Activated CD4-positive, alpha-beta T cell treated with anti-CD3 and anti-CD28 coated beads, Interleukin-2, amount 50 U/mL, for 48 hours (primary cell): ENCODE results near the gene PARVB.

Source experiments
- DNase-seq, 2 experiments: peaks; one replicate each; pipeline ENCODE4 v3.0.0-alpha.2; 2020

Gene PARVB

DNA sequence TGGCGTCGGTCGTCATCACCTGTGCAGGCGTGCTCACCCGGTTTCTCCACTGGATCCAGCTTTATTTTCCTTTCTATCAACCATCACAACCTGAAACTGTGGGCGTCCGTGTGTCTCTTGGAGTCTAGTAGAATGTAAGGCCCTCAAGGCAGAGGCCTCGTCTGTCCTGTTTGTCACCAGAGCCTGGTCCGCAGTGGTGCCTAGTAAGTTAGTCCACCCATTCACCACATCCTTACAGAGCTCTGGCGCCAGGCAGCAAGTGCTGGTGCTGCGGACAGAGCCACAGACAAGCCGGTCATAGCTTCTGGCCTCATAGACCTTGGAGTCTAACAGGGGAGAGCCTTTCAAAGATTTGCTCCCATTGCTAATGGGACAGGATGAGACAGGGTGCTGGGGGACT, 92.2 kb downstream of the PARVB start:
- no peak for DNase-seq

- DNase-seq = no peak
These were observed 92.9 kb downstream of the PARVB start for GRCh38 chr22:44116755-44117684.

DNA sequence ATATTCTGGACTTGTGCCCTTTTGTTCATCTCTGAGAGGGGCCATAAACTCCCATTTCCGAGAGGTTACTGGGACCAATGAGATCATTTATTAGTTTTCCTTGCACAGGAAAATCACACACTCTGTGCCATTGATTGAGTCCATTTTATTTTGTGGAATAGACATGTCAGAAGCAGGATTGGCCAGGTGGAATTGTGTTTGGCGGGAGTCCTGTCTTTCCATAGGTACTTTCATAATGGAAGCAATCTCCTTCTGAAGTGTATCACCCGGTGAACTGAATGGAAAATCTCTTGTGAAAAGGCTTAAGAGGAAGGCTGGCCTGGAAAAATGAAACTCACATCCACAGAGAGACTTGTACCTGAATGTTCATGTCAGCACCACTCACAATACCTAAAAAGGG, 93.6 kb downstream of the PARVB start:
- DNase-seq = no peak

DNA sequence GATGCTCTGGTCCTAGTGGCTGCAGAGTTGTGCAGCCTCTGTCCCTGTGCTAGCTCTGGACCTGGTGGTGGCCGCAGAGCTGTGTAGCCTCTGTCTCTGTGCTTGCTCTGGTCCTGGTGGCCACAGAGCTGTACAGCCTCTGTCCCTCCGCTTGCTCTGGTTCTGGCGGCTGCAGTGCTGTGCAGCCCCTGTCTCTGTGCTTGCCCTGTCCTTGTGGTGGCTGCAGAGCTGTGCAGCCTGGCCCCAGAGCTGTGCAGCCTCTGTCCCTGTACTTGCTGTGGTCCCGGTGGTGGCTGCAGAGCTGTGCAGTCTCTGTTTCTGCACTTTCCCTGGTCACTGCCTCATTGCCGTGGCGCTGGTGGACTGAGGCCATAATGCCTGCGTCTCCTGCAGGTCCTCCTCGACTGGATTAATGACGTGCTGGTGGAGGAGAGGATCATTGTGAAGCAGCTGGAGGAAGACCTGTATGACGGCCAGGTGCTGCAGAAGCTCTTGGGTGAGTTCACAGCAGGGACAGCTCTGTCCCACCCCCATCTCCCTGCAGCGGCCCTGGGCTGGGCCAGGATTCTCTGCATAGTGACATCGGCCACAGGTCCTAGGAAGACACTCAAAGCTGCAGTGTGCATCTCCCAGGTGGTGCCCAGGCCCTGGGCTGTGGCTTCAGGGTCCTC, 94.7 kb downstream of the PARVB start:
- no peak for DNase-seq

DNA sequence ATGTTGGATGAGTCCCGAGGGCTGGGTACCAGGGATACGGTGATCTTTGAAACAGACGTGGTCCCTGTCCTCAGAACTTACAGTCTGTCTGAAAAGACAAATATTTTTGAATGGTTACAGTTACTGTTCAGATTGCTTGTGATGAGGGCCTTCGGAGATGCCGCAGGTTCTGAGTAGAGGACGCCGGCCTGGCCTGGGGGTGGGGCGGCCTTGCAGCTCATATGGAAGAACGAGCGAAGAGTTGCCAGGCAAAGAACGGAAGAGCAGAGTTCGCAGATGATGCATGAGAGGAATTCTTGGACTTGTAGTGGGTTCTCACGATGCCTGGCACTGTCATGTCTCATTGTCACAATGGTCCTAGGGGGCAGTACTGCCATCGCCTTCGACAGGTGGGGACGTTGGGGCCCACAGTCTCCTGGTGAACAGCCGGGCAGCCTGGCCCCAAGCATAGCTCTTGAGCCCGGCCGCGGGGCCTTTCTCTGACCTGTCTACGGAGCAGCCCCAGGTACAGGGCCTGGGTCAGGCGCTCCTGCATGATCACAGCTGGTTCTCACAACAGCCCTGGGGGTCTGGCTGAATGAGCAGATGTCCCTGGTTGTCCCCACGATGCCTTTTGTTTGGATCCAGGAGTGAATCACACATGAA, 95.7 kb downstream of the PARVB start:
- no peak for DNase-seq

DNA sequence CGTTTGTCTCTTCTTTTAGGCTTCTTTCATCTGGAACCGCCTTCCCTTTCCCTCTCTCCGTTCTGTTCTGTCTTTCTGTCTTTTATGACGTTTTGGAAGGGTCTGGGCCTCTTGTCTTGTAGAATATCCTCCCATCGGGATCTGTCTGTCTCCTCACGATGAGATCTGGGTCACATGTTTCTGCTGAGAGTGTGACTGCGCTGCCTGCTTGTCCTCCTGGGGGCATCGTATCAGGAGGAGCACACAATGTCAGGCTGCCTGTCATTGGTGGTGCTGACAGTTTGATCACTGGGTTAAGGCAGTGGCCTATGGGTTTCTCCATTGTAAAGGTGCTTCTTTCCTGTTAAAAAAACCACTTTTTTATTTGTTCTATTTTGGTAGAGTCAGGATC, 96.2 kb downstream of the PARVB start:
- no peak for DNase-seq

- no peak for DNase-seq
These were observed 101.3 kb downstream of the PARVB start for GRCh38 chr22:44125421-44125820.

DNA sequence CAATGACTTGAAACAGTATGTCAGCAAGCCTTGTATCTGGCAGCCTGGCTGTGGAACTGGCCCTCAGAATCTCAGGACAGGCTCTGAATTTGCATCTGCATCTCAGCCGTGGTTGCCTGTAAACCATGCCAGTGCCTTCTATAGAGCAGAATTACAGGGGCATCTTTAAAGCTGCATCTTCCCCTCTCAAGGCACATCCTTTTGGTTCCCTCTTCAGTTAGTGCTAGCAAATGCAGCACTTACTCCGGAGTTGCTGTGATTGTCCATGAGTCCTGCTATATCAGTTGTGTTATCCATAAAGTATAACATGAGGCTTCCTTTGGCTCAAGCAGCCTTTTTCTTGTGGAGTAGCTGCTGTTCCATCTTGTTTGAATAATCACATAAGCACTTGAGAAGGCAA, 102.7 kb downstream of the PARVB start:
- DNase-seq = no peak

DNA sequence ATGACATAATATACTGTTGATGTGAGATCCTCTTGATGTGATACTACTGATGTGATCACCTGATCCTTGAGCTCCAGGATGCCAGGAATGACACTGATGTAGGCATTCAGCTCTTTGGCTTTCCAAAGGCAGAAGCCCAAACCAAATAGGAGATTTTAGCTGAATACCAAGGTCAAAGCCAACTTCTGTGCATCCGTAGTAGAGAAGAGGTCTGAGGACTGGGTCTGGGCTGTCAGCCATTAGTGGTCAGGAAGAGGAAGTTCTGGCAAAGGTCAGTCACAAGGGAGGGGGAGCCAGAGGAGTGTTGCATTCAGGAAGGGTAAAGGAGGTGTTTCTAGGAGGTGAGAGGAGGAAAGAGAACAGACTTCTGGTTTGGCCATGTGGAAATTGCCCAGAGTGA, 103.3 kb downstream of the PARVB start:
- DNase-seq = no peak

GRCh38 chr22:44128958-44129618, 105.0 kb downstream of the PARVB start:
- DNase-seq = no peak

- no peak for DNase-seq
These were observed 105.5 kb downstream of the PARVB start for GRCh38 chr22:44129619-44129976.

- DNase-seq = no peak
These were observed 106.1 kb downstream of the PARVB start for GRCh38 chr22:44130076-44130711.

GRCh38 chr22:44131412-44131811, 107.3 kb downstream of the PARVB start:
- no peak for DNase-seq

DNA sequence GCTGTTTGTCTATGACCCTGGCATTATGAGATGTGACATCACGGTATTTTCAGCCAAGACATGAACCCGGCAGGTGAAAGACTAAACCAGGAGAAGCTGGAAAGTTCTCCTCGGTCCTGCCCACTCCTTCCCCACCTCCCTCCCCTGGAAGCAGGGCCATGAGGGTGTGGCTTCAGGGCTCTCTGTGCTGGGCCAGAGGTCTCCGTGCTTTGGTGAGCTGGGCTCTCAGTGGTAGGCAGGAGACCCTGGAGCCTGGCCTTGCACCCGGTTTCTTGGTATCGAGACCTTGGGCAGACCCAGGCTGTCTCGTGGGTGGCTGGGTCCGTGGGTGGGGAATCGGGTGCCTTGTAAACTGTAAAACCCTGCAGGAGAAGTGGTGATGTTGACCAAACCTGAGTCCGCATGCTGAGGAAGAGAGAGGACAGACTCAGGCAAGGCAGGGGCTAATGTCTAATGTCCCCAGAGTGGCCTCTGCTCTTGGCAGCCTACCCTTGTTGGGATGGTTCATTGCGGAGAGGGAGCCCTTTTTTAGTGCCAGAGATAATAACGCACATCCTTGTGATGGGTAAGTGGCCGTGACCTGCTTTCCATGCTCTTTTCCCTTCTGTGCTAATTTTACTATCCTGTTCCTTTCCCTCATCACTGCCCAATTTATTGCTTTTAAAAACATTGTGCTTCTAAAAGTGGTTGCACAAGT, 108.0 kb downstream of the PARVB start:
- DNase-seq = no peak

DNA sequence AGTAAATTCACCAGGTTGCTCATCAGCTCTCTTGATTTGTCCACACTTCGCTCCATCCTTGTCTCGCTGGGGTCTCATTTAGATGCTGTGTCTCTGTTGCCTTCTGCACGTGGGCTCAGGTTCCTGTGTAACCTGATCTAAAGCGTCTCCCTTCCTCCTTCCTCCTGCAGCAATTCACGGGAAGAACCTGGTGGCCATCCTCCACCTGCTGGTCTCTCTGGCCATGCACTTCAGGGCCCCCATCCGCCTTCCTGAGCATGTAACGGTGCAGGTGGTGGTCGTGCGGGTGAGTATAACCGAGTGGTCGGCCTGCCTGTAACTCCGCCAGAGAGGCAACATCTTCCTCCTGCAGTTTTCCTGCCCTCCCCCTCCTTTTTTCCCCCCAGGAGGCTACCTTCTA, 108.6 kb downstream of the PARVB start:
- DNase-seq = no peak

DNA sequence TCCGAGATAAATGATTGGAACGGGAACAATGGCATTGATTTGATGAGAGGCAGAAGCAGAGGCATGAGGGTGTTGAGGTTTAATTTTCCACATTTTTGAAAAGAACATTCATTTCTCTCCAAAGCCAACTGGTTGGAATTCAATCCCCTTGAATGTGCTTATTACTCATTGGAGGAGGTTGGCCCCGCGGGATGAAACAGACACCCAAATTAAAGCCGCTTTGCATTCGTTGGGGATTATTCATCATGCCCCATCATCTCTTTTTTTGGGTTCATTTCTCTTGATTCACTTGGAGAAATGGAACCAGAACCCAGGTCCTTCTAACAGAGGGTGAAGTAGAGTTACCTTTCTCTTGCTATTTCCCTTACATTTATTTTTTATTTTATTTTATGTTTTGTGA, 109.1 kb downstream of the PARVB start:
- DNase-seq = no peak

DNA sequence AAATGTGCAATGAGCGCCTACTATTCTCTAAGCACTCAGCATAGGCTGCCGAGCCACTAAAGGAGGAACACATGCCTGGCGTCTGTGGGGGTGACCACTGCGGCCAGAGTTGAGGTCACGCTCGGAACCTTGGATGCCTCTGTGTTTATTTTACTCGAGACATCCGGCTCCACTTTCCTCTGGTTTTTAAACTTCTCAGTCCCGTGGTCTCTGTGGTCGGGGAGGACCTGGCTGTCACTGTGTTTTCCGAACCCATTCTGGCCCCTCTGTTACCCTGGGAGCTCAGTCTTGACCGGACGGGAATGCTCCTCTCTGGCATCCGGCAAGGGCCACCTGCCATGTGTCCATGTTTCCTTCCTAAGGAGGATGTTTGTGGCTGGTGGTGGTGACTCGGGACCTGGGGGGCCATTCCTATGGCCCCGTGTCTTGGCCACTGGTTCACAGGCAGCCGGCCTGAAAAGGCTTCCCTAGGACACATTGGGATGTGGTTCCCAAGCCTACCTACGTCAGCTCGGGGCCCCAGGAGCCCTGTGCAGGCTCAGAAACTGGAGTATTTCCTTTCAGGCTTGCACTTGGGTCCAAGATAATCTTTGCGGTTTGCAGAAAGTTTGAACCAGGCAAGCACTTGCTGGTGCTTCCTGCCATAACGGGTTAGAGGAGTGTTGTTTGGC, 109.9 kb downstream of the PARVB start:
- no peak for DNase-seq

- DNase-seq = no peak
These were observed 112.0 kb downstream of the PARVB start for GRCh38 chr22:44136112-44136511.

DNA sequence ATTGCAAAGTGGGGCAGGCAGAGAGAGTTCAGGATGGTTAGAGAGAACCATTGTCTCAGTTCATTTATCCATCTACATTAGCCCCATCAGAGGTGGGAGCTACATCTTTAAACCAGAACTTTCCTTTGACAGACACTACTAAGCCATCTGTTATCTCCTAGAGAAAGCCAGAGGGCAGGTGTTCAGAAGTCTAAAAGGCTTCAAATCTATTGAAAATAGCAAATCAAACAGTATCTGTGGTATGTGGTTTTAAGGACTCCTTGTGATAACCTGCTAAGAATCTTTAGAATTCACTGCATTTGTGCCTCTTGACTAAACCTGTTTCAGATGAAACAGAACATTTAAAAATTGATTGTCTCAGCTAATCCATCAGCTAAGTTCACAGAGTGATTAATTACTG, 112.7 kb downstream of the PARVB start:
- no peak for DNase-seq

GRCh38 chr22:44137415-44137814, 113.3 kb downstream of the PARVB start:
- DNase-seq = no peak

DNA sequence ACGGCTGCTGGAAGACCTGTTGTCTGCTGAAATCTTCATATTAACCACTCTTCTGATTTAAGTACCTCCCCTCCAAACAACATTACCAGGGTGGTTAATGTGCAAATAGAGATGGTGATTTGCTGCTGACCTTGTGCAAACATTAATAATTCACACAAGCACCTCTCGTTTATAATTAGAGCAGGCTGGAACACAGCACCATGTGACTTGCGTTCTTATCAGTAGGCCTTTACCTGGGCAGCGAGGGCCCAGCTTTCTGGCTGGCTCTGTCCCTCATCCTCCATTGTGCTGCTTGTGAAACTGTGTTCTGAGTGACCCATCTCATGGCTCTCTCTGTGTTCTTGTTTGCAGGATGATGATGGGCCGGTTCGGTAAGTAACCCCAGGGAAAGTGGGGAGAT, 115.7 kb downstream of the PARVB start:
- no peak for DNase-seq
